GM06990 (cell line): ENCODE data around the gene SBNO2.
"Not testable (repeated sequence)": the region's sequence is repeated elsewhere in the genome, so short reads cannot be mapped to it uniquely, and the experiment has no call there.

ENCODE experiments used
- DNase-seq: peaks from one replicate; pipeline ENCODE4 v3.0.0-alpha.2; 2011; ENCODE audit not compliant: insufficient read length; ENCODE audit errors: extremely low read depth
- H3K27me3 ChIP-seq: replicated peaks from 2 replicates; pipeline ENCODE4 v1.6.0; 2011; ENCODE audit warnings: low read length; ENCODE audit not compliant: control insufficient read depth, insufficient read depth
- H3K36me3 ChIP-seq: 2 replicates; pipeline ENCODE4 v1.5.1; 2011; ENCODE audit warnings: low read length; ENCODE audit not compliant: control insufficient read depth, insufficient read depth
- H3K4me3 ChIP-seq: replicated peaks from 2 replicates; pipeline ENCODE4 v1.5.1; 2011; ENCODE audit warnings: low read depth, mild to moderate bottlenecking, control low read depth, low read length
- CTCF ChIP-seq: IDR thresholded peaks from 2 replicates; pipeline ENCODE4 v1.5.1; 2011; ENCODE audit warnings: low read length, control low read depth, mild to moderate bottlenecking, inconsistent platforms; ENCODE audit not compliant: insufficient read depth, poor library complexity, severe bottlenecking

SBNO2 gene

GRCh38 chr19:1210227-1210538 lies 36.1 kb upstream of the SBNO2 start:
- Histone ChIP-seq H3K27me3 (no peaks in the 10 kb centered on the region), H3K36me3 (peaks cover 7% of the 10 kb centered on the region), H3K4me3 (no peak overlapping the region)
- no peak for DNase-seq
- TF ChIP-seq CTCF: no peak

DNA sequence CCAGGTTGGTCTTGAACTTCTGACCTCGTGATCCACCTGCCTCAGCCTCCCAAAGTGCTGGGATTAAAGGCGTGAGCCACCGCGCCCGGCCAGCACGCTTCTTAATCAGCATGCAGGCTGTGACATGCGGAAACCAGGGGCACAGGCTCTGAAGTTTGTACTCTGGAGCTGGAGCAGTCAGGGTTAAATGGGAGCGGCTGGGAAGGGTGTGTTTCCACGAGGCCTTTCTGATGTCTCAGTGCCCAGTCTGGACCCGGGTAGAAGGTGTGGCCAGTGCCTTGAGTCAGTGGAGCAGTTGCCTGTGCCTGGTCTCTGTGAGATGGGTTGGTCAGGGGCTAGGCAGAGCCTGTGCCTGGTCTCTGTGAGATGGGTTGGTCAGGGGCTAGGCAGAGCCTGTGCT lies 34.8 kb upstream of the SBNO2 start:
- not testable (repeated sequence) for H3K27me3 ChIP-seq, DNase-seq, H3K36me3 ChIP-seq
- H3K4me3 ChIP-seq: peak overlapping the region; percentile 6

GRCh38 chr19:1206864-1207450 lies 32.9 kb upstream of the SBNO2 start:
- H3K27me3 ChIP-seq: no peaks in the 10 kb centered on the region
- peak overlapping the region; percentile 89 for H3K4me3 ChIP-seq
- peak; percentile 53 for DNase-seq
- no peak for TF ChIP-seq CTCF
- H3K36me3 ChIP-seq: peaks cover 5% of the 10 kb centered on the region

- H3K36me3 ChIP-seq: peaks cover 4% of the 10 kb centered on the region
- H3K4me3 ChIP-seq: peak overlapping the region; percentile 89
- peak; percentile 34 for DNase-seq
- H3K27me3 ChIP-seq: no peaks in the 10 kb centered on the region
- no peak for TF ChIP-seq CTCF
These were observed 32.2 kb upstream of the SBNO2 start for GRCh38 chr19:1206150-1206863.

- peaks cover 2% of the 10 kb centered on the region; the same call in 1 of the 2 replicates for H3K36me3 ChIP-seq
- no peaks in the 10 kb centered on the region for H3K27me3 ChIP-seq
- peak within 1 kb of the TSS; percentile 89 for H3K4me3 ChIP-seq
- TF ChIP-seq CTCF: no peak
- peak; percentile 99 for DNase-seq
These were observed 31.3 kb upstream of the SBNO2 start, which contains the start of gene STK11 for GRCh38 chr19:1205114-1206099. STK11 (plus strand) TSS chr19:1205778; CDS start chr19:1206914, 1,136 bp downstream.

- H3K36me3 ChIP-seq, H3K4me3 ChIP-seq, H3K27me3 ChIP-seq, DNase-seq: not testable (repeated sequence)
These were observed 26.5 kb upstream of the SBNO2 start for GRCh38 chr19:1200614-1201013.
